SU-DHL-6 (cell line): ENCODE results near the gene UBQLN3.

Source experiments
- CTCF ChIP-seq: fragments of 200-600 bp; sonication (generic); IDR thresholded peaks from one replicate; pipeline ENCODE4 v1.5.1; 2017; ENCODE audit warnings: antibody characterized with exemption, mild to moderate bottlenecking, low read length, moderate library complexity; ENCODE audit not compliant: insufficient read depth, poor library complexity, severe bottlenecking
- EZH2phosphoT487 ChIP-seq: fragments of 200-600 bp; sonication (generic), shearing (Covaris generic); conservative IDR thresholded peaks from 2 replicates; pipeline ENCODE4 v1.6.1; 2018; ENCODE audit warnings: mild to moderate bottlenecking, antibody characterized with exemption, low read length, moderate library complexity, mixed read lengths

DNA sequence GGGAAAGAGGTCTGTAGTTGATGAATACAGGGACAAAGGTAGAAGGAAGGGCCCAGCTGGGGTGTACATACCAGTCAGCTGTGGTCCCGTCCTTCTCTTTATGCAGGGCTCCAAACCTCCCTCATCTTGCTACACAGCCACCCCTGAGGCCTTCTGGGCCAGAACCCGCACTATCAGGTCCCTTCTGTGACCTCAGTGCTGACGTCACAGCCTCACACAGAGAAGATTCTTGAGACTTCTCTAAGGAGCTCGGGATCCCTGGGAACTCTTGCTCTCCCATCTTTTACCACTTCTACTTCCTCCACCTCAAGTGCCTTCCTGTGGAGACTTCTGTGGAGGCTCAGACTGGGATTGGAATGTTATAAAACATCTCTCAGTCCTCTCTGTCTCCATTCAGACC, at the start of gene UBQLN3:
- no peak for TF ChIP-seq CTCF
- no peak for TF ChIP-seq EZH2phosphoT487
